GM21360 (cell line): ENCODE results near the gene CAPZB.

Experiments
- ATAC-seq: cut with Tn5 transposase; IDR thresholded peaks from one replicate; pipeline ENCODE4 v1.9.1; 2021; ENCODE audit warnings: mild to moderate bottlenecking, moderate library complexity; ENCODE audit not compliant: unreplicated experiment

CAPZB gene

GRCh38 chr1:19410393-19410792 lies 74.9 kb downstream of the CAPZB start:
- no peak for ATAC-seq

DNA sequence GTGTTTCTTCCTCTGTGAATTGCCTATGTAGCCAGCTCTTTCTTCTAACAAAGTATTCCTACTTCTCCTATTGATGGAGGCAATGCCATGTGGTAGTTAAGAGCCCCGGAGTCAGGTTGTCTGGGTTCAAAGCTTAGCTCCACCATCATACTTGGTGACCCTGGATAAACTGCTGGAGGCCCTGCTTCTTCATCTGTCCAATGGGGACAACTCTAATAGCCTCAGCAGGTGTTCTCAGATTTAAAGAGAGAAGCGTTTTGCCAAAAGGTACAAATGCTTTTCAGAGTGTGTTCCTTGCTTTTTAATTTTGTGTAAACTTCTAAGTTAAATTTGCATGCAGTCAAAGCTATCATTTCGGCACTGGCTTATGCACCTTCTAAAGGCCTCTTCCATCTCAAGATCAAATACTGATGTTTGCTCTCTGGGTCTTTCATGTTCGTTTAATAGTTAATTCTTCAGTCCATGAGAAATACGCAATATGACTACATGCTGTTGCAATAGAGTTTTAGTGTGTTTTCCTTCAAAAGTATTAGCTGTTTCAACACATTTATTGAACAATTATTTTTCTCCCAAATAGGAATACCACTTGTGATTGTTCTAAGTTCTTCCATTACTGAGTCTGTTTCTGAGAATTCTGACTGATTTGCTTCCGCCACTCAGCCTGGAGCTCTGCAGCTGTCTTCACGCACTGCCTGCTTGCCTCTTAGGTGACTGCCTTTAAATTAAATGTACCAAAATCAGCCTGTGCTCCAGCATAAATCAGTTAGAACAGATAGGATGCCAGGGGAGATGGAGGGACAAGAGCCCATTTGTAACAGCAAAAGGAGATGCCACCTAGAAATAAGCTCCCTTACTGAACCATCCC lies 75.6 kb downstream of the CAPZB start:
- ATAC-seq, result no peak

- no peak for ATAC-seq
Observed at GRCh38 chr1:19407494-19408096, 77.7 kb downstream of the CAPZB start.

DNA sequence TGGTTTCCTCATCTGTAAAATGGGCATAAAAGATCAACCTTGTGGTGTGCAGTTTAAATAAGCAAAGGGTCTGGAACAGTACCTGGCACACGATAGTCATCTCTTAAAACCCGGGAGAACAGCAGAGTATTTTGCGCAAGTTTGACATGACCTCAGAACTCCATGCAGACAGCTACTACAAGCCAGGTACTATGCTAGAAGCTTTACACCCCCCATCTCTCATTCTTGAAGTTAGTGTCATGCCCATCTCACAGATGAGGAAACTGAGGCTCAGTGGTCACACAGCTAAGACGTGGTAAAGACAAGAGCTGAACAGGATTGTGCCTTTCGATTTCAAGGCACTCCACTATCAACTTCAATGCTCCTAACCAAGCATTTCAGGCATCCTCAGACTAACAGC lies 78.7 kb downstream of the CAPZB start:
- no peak for ATAC-seq

- no peak for ATAC-seq
Observed at GRCh38 chr1:19405761-19406487, 79.4 kb downstream of the CAPZB start.

DNA sequence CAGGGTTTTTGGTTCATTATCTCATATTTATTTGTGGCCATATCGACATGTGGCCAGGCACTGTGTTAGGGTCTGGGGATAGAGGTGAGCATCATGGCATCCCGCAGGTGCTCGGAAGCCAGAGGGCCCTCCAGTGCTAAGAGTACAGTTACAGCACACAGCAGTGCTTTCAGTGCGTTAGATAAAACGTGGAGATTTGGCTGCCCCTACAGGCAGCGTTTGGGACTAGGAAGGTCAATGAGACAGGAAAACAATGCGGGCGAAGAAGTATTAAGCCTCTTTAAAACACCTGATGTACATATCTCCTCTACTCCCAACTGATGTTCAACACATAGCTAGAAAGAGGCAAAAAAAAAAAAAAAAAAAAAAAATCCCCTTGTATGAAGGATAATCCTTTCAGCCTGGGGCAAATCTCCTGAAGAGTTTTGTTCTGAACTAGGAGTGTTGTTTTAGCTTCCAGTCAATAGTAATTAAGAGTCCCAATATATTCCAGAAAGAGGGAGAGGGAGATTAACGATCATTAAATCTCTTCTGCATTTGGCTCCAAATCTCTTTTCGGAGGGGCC lies 80.1 kb downstream of the CAPZB start:
- no peak for ATAC-seq

DNA sequence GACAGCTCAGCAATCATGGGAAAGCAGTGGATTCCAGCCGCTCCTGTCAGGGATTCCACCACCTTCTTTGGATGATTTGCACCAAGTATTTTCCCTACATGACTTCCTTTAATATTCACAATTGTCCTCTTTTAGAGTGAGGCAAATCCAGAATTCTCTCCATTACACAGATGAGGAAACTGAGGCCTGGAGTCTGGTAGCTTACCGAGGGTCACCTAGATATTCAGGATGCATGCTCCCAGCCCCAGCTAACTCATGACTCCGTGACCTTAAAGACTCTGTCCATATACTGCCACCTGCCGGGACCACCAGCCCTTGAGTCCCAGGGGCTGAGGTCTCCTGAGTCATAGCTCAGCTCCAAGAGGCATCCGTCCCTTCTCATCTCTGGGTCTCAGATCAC lies 80.6 kb downstream of the CAPZB start:
- no peak for ATAC-seq

- no peak for ATAC-seq
Observed at GRCh38 chr1:19403256-19403655, 82.1 kb downstream of the CAPZB start.

- no peak for ATAC-seq
Observed at GRCh38 chr1:19402031-19402813, 83.1 kb downstream of the CAPZB start.

- ATAC-seq, result no peak
Observed at GRCh38 chr1:19401535-19401889, 83.8 kb downstream of the CAPZB start.

GRCh38 chr1:19400875-19401534 lies 84.3 kb downstream of the CAPZB start:
- ATAC-seq, result no peak

DNA sequence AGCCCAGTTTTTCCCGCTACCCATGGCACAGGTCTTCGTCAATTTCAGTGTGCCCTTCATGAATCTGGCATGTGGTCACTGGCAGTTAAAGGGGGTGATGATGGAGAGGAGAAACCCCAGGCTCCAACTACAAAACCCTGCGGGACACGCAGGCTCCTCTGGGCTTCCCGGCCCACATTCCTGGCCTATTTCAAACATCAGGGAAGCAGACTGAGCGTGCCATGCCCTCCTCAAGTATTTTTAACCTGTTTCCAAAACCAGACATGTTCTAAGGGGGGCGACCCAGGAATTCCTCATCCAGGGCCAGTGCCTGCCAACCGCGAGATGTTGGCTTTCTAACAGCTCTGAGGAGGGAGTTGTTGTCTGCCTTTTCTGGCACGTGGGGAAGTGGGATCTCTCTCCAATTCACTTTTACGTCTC lies 85.1 kb downstream of the CAPZB start:
- ATAC-seq, result no peak

DNA sequence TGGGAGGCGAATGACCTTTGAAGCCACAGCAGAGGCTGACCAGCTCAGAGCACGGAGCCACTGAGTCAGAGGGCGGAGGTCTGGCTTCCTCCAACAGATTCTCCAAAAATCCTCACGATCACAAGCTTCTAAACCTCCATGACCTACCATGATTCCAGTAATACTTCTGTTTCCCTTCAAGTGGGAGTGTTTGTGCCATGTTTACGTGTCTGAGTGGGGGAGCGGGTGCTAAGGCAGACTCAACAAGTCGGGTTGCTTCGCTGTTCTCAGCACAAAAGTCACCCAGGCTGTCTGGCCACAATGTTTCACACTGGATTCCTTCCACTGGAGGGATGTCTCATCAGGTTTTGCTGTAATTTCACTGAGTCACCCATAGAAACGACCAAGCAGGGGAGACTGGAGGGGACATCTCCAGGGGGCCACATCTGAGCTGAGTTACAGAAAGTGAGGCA lies 87.0 kb downstream of the CAPZB start:
- no peak for ATAC-seq

DNA sequence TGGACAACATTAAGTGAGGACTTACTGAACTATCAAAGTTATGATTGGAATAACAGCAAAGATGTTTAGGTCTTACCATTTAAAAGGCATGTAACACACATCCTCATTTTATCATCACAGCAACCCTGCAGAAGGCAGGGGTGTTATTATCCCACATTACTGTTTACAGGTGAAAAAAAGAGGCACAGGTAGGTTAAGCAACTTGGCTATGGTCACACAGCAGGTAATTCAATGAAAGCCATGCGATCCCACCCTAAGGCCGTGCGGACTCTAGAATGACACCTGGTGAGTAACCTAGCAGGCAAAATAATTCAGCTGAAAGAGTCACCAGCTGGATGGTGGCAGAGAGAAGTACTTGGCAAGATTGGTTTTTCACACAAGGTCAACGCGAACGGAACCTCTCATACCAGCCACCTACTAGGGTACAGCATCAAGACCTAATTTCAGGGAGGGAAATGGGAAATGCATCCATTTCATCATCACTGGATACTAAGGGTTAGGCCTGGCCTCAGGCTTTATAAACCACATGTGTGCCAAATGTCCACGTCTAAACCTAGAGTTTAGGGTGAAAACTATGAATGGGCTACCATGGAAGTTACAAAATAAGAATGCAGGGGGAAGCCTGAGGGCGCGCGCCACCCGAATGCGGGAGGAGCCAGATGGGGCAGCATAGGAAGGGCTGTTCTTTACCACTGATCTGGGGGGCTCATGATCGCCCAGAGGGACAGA lies 88.0 kb downstream of the CAPZB start:
- ATAC-seq, result no peak

- ATAC-seq, result no peak
Observed at GRCh38 chr1:19396280-19396679, 89.1 kb downstream of the CAPZB start.

- no peak for ATAC-seq
Observed at GRCh38 chr1:19395678-19396192, 89.6 kb downstream of the CAPZB start.

DNA sequence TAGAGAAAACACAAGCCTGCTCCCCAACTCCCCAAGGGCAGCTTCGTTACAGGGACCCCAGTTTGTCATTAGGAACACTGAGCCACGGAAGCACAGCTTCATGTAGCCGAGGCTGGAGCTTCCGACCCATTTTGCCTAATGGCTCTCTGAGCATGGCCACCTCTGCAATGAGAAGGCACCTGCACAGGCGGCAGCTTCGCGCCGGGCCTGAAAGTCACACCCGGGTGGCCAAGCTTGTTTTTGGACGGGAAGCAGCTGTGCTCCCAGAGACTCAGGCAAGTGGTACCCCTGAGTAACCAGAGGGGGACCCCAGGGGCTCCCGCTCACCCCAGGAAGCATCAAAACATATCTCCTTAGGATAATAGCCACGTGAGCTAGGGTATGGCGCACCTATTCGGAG lies 92.3 kb downstream of the CAPZB start:
- ATAC-seq, result no peak

DNA sequence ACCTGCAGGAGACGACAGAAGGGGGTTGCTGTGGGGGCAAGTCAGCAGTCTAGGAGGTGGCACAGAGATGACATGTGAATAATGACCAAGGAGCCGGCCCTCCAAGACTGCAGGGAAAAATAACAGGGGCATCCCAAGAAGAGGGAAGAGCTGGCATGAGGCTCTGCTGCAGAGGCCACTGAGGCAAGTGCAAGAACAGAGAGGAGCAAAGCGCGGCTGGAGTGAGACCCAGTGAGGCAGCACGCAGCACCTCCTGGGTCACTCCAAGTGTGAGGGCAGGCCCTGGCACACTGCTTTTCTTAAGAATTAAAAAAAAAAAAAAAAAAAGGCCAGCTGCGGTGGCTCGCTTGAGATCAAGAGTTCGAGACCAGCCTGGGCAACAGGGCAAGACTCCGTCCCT lies 93.1 kb downstream of the CAPZB start:
- no peak for ATAC-seq

GRCh38 chr1:19391596-19391981 lies 93.8 kb downstream of the CAPZB start:
- ATAC-seq, result no peak
